Natural killer cell treated with Interleukin-12 subunit alpha and Interleukin-12 subunit beta and Interleukin-15 and Interleukin-18, amount 100 ng/mL, for 72 hours (primary cell): ENCODE measurements around the gene ABCB8. TPM values are rescaled to one million over a fixed set of nuclear protein-coding genes. Genes with fewer than 3 reads are reported as not detected.
A peak's percentile ranks its signal among the peaks of the same experiment; 100 is the strongest.
"Not testable (repeated sequence)": the region's sequence is repeated elsewhere in the genome, so short reads cannot be mapped to it uniquely, and the experiment has no call there.

ENCODE experiments used
- ATAC-seq, 2 donors: fragments of 150-1000 bp; cut with Tn5 transposase in 1 of 2; sonication (Bioruptor Pico), chemical (Tn5 transposase) in 1 of 2; 2 replicates each; pipeline ENCODE4 v1.10.0; 2021
- DNase-seq: peaks from one replicate; pipeline ENCODE4 v3.0.0; 2022; ENCODE audit warnings: low spot score
- H3K27ac Mint-ChIP-seq, 2 donors: 1 replicate in 1 of 2; 2 replicates in 1 of 2; pipeline ENCODE4 v1.8.0; 2022; ENCODE audit warnings: mixed read lengths in 2 of 2, mild to moderate bottlenecking in 1 of 2, moderate library complexity in 1 of 2
- H3K27me3 Mint-ChIP-seq, 2 donors: 1 replicate in 1 of 2; 2 replicates in 1 of 2; pipeline ENCODE4 v1.8.0; 2022; ENCODE audit warnings: mixed read lengths in 2 of 2
- H3K36me3 Mint-ChIP-seq: one replicate; pipeline ENCODE4 v1.8.0; 2022; ENCODE audit warnings: mixed read lengths
- H3K4me1 Mint-ChIP-seq, 2 donors: 1 replicate in 1 of 2; 2 replicates in 1 of 2; pipeline ENCODE4 v1.8.0; 2022; ENCODE audit warnings: low read depth in 2 of 2, mixed read lengths in 2 of 2, mild to moderate bottlenecking in 1 of 2
- H3K4me3 Mint-ChIP-seq: one replicate; pipeline ENCODE4 v1.8.0; 2022; ENCODE audit warnings: mixed read lengths
- H3K9me3 Mint-ChIP-seq: 2 replicates; pipeline ENCODE4 v1.8.0; 2022; ENCODE audit warnings: mixed read lengths
- total RNA-seq, 2 donors: library from RNA; stranded (reverse); gene quantifications; one replicate each; pipeline ENCODE4 v1.2.3, GENCODE V29; 2022

Gene ABCB8
- total RNA-seq, 2 donors from 2014 or later = 43.1 to 82.8 TPM

- Mint-ChIP-seq H3K4me1 (peaks cover 21 to 31% of the 10 kb centered on the region in 2 donors), H3K36me3 (no peaks in the 10 kb centered on the region), H3K27me3 (peaks cover 0 to 2% of the 10 kb centered on the region in 2 donors), H3K9me3 (no peaks in the 10 kb centered on the region), H3K27ac (peak overlapping the region in 1 of 2 donors; percentile 20), H3K4me3 (no peak overlapping the region)
- ATAC-seq (no peak), DNase-seq (no peak)
Measured at GRCh38 chr7:151005566-151005965, 22.7 kb upstream of the ABCB8 start.

- H3K27ac Mint-ChIP-seq = no peak overlapping the region
- ATAC-seq = no peak
- no peak overlapping the region for H3K4me3 Mint-ChIP-seq
Measured at GRCh38 chr7:151006590-151007300, 21.5 kb upstream of the ABCB8 start.

GRCh38 chr7:151007469-151007898 lies 20.8 kb upstream of the ABCB8 start:
- Mint-ChIP-seq H3K4me1 (peaks cover 24 to 35% of the 10 kb centered on the region in 2 donors), H3K36me3 (no peaks in the 10 kb centered on the region), H3K9me3 (no peaks in the 10 kb centered on the region), H3K27ac (peak overlapping the region in 1 of 2 donors; percentile 84), H3K27me3 (no peaks in the 10 kb centered on the region), H3K4me3 (peak overlapping the region; percentile 77)
- DNase-seq (no peak), ATAC-seq (no peak)

More at GRCh38 chr7:151006590-151007300, 21.5 kb upstream of the ABCB8 start:
- Mint-ChIP-seq H3K9me3 (no peaks in the 10 kb centered on the region), H3K27me3 (no peaks in the 10 kb centered on the region), H3K4me1 (peaks cover 21 to 34% of the 10 kb centered on the region in 2 donors), H3K36me3 (no peaks in the 10 kb centered on the region)
- DNase-seq = no peak

GRCh38 chr7:151008143-151008510 lies 20.1 kb upstream of the ABCB8 start:
- Mint-ChIP-seq H3K27ac (peak overlapping the region; percentile 64 to 84), H3K4me3 (peak overlapping the region; percentile 77), H3K36me3 (no peaks in the 10 kb centered on the region), H3K27me3 (no peaks in the 10 kb centered on the region), H3K9me3 (no peaks in the 10 kb centered on the region), H3K4me1 (peaks cover 28 to 38% of the 10 kb centered on the region in 2 donors)
- DNase-seq (no peak), ATAC-seq (peak; percentile 22 to 49)

GRCh38 chr7:151008511-151009323 lies 19.5 kb upstream of the ABCB8 start:
- peak; percentile 91 for DNase-seq
- Mint-ChIP-seq H3K9me3 (no peaks in the 10 kb centered on the region), H3K27me3 (no peaks in the 10 kb centered on the region), H3K4me3 (peak overlapping the region; percentile 77), H3K36me3 (no peaks in the 10 kb centered on the region), H3K4me1 (peaks cover 28 to 38% of the 10 kb centered on the region in 2 donors), H3K27ac (peak overlapping the region; percentile 64 to 84)
- ATAC-seq = peak; percentile 81 to 86

- peaks cover 34 to 42% of the 10 kb centered on the region in 2 donors for H3K4me1 Mint-ChIP-seq
- H3K4me3 Mint-ChIP-seq = no peak overlapping the region
- ATAC-seq (no peak), DNase-seq (no peak)
- no peaks in the 10 kb centered on the region for H3K36me3 Mint-ChIP-seq
- no peak overlapping the region for H3K27ac Mint-ChIP-seq
- no peaks in the 10 kb centered on the region for H3K27me3 Mint-ChIP-seq
- no peaks in the 10 kb centered on the region for H3K9me3 Mint-ChIP-seq
Measured at GRCh38 chr7:151009327-151010036, 18.8 kb upstream of the ABCB8 start.

- DNase-seq = no peak
- Mint-ChIP-seq H3K27ac (no peak overlapping the region), H3K4me1 (peaks cover 35 to 43% of the 10 kb centered on the region in 2 donors), H3K4me3 (peak overlapping the region; percentile 49), H3K27me3 (no peaks in the 10 kb centered on the region), H3K36me3 (no peaks in the 10 kb centered on the region), H3K9me3 (no peaks in the 10 kb centered on the region)
- ATAC-seq = no peak
Measured at GRCh38 chr7:151010037-151010306, 18.3 kb upstream of the ABCB8 start.

GRCh38 chr7:151010307-151011096 lies 17.7 kb upstream of the ABCB8 start:
- H3K4me3 Mint-ChIP-seq = peak overlapping the region; percentile 49
- no peaks in the 10 kb centered on the region for H3K9me3 Mint-ChIP-seq
- H3K27me3 Mint-ChIP-seq = no peaks in the 10 kb centered on the region
- no peaks in the 10 kb centered on the region for H3K36me3 Mint-ChIP-seq
- peak; percentile 18 to 52 for ATAC-seq
- DNase-seq = no peak
- H3K27ac Mint-ChIP-seq = peak overlapping the region; percentile 57 to 79
- peaks cover 41 to 48% of the 10 kb centered on the region in 2 donors for H3K4me1 Mint-ChIP-seq

GRCh38 chr7:151011097-151011409 lies 17.2 kb upstream of the ABCB8 start:
- Mint-ChIP-seq H3K36me3 (no peaks in the 10 kb centered on the region), H3K4me1 (peaks cover 42 to 50% of the 10 kb centered on the region in 2 donors), H3K27me3 (no peaks in the 10 kb centered on the region), H3K27ac (peak overlapping the region; percentile 57 to 79), H3K4me3 (peak overlapping the region; percentile 49), H3K9me3 (no peaks in the 10 kb centered on the region)
- no peak for DNase-seq
- ATAC-seq = no peak

GRCh38 chr7:151011616-151012015 lies 16.6 kb upstream of the ABCB8 start:
- H3K36me3 Mint-ChIP-seq, DNase-seq, H3K4me3 Mint-ChIP-seq, ATAC-seq, H3K9me3 Mint-ChIP-seq, H3K27me3 Mint-ChIP-seq: not testable (repeated sequence)
- peak overlapping the region in 1 of 2 donors; percentile 79 for H3K27ac Mint-ChIP-seq
- peaks cover 42 to 50% of the 10 kb centered on the region in 2 donors for H3K4me1 Mint-ChIP-seq

GRCh38 chr7:151012031-151012692 lies 16.1 kb upstream of the ABCB8 start:
- DNase-seq = no peak
- H3K27ac Mint-ChIP-seq = peak overlapping the region in 1 of 2 donors; percentile 79
- H3K9me3 Mint-ChIP-seq = no peaks in the 10 kb centered on the region
- H3K4me1 Mint-ChIP-seq = peaks cover 42 to 50% of the 10 kb centered on the region in 2 donors
- H3K36me3 Mint-ChIP-seq = no peaks in the 10 kb centered on the region
- H3K4me3 Mint-ChIP-seq = peak overlapping the region; percentile 55
- peaks cover 0 to 2% of the 10 kb centered on the region in 2 donors for H3K27me3 Mint-ChIP-seq
- no peak for ATAC-seq

- H3K36me3 Mint-ChIP-seq = no peaks in the 10 kb centered on the region
- H3K27ac Mint-ChIP-seq = no peak overlapping the region
- H3K4me1 Mint-ChIP-seq = peaks cover 39 to 48% of the 10 kb centered on the region in 2 donors
- H3K9me3 Mint-ChIP-seq = no peaks in the 10 kb centered on the region
- no peak for ATAC-seq
- DNase-seq = no peak
- H3K4me3 Mint-ChIP-seq = peak overlapping the region; percentile 55
- H3K27me3 Mint-ChIP-seq = peaks cover 3 to 5% of the 10 kb centered on the region in 2 donors
Measured at GRCh38 chr7:151012911-151013347, 15.3 kb upstream of the ABCB8 start.

GRCh38 chr7:151013356-151013732 lies 14.9 kb upstream of the ABCB8 start:
- H3K27me3 Mint-ChIP-seq = peaks cover 7 to 8% of the 10 kb centered on the region in 2 donors
- no peak overlapping the region for H3K27ac Mint-ChIP-seq
- ATAC-seq (no peak), DNase-seq (no peak)
- H3K4me1 Mint-ChIP-seq = peaks cover 39 to 48% of the 10 kb centered on the region in 2 donors
- no peak overlapping the region for H3K4me3 Mint-ChIP-seq
- H3K9me3 Mint-ChIP-seq = no peaks in the 10 kb centered on the region
- H3K36me3 Mint-ChIP-seq = no peaks in the 10 kb centered on the region
